Tibial artery (tissue), 4 donors: Measurements from ENCODE around the gene SRRM2.
A peak's percentile ranks its signal among the peaks of the same experiment; 100 is the strongest.

ENCODE experiments used
- DNase-seq, 2 donors: peaks; one replicate each; pipeline ENCODE4 v3.0.0-alpha.2; 2019
- H3K27ac ChIP-seq, 2 donors: fragments of 200-600 bp; sonication (generic) in 1 of 2; 1 replicate in 1 of 2; 2 replicates in 1 of 2; pipeline ENCODE4 v1.5.1; 2018 to 2019; ENCODE audit warnings: mild to moderate bottlenecking in 1 of 2
- H3K27me3 ChIP-seq, 2 donors: fragments of 200-600 bp; sonication (generic) in 1 of 2; one replicate each; pipeline versions ENCODE4 v1.5.1 to v1.6.0; 2016 to 2019
- H3K36me3 ChIP-seq, 3 donors: fragments of 200-600 bp; sonication (generic) in 2 of 3; one replicate each; pipeline ENCODE4 v1.5.1; 2016 to 2019; ENCODE audit warnings: mild to moderate bottlenecking in 2 of 3
- H3K4me1 ChIP-seq, 4 donors: fragments of 200-600 bp; sonication (generic) in 2 of 4; 1 replicate in 3 of 4; 2 replicates in 1 of 4; pipeline ENCODE4 v1.5.1; 2016 to 2019
- H3K4me3 ChIP-seq, 2 donors: fragments of 200-600 bp; sonication (generic) in 1 of 2; 1 replicate in 1 of 2; 2 replicates in 1 of 2; pipeline ENCODE4 v1.5.1; 2018 to 2019; ENCODE audit warnings: mild to moderate bottlenecking in 2 of 2
- H3K9me3 ChIP-seq, 3 donors: fragments of 200-600 bp; sonication (generic) in 1 of 3; one replicate each; pipeline ENCODE4 v1.5.1; 2016 to 2019
- intact Hi-C: fragments of 100-400 bp; cut with DNase I; formaldehyde crosslinking; loops from one replicate; pipeline ENCODE4 v1.15.0; 2023; ENCODE audit warnings: low total_unique reads
- TF ChIP-seq, protein P1 (sequence below), 2 experiments: fragments of 200-600 bp in 1 of 2; fragments of 450-650 bp in 1 of 2; IDR thresholded peaks; one replicate each; pipeline ENCODE4 v1.5.1; 2017 to 2019; ENCODE audit warnings: antibody characterized with exemption in 2 of 2, mild to moderate bottlenecking in 1 of 2, moderate library complexity in 1 of 2

The SRRM2 gene

GRCh38 chr16:2777903-2778629 lies 25.6 kb downstream of the SRRM2 start:
- peaks cover 6 to 24% (median 12%) of the 10 kb centered on the region in 3 donors for H3K36me3 ChIP-seq
- peak overlapping the region; percentile 77 to 83 for H3K4me3 ChIP-seq
- TF ChIP-seq, protein P1, sequence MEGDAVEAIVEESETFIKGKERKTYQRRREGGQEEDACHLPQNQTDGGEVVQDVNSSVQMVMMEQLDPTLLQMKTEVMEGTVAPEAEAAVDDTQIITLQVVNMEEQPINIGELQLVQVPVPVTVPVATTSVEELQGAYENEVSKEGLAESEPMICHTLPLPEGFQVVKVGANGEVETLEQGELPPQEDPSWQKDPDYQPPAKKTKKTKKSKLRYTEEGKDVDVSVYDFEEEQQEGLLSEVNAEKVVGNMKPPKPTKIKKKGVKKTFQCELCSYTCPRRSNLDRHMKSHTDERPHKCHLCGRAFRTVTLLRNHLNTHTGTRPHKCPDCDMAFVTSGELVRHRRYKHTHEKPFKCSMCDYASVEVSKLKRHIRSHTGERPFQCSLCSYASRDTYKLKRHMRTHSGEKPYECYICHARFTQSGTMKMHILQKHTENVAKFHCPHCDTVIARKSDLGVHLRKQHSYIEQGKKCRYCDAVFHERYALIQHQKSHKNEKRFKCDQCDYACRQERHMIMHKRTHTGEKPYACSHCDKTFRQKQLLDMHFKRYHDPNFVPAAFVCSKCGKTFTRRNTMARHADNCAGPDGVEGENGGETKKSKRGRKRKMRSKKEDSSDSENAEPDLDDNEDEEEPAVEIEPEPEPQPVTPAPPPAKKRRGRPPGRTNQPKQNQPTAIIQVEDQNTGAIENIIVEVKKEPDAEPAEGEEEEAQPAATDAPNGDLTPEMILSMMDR (IDR thresholded peaks at IDR 0.05), result no peak
- peaks cover 0 to 35% (median 27%) of the 10 kb centered on the region in 4 donors for H3K4me1 ChIP-seq
- H3K27me3 ChIP-seq, result peaks cover 0 to 7% of the 10 kb centered on the region in 2 donors
- no peaks in the 10 kb centered on the region for H3K9me3 ChIP-seq
- DNase-seq, result peak; percentile 15 to 60
- peak overlapping the region; percentile 98 to 99 for H3K27ac ChIP-seq
- intact Hi-C loops, result loop anchor here (2.0 kb wide), 1 partner anchor 25 kb away; the partner anchor contains the start of gene SRRM2

DNA sequence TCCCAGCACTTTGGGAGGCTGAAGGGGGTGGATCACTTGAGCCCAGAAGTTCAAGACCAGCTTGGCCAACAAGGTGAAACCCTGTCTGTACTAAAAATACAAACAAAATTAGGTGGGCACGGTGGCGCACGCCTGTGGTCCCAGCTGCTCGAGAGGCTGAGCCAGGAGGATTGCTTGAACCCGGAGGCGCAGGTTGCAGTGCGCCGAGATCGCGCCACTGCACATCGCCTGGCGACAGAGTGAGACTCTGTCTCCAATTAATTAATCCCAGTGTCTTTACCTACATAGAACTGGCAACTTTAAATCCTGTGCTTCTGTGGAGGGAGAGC lies 26.2 kb downstream of the SRRM2 start:
- Histone ChIP-seq H3K9me3 (no peaks in the 10 kb centered on the region), H3K4me1 (peaks cover 0 to 35% (median 27%) of the 10 kb centered on the region in 4 donors), H3K4me3 (peak overlapping the region; percentile 77 to 83), H3K36me3 (peaks cover 6 to 19% (median 7%) of the 10 kb centered on the region in 3 donors), H3K27ac (peak overlapping the region; percentile 98 to 99), H3K27me3 (peaks cover 0 to 8% of the 10 kb centered on the region in 2 donors)
- TF ChIP-seq, protein P1 (IDR thresholded peaks at IDR 0.05), result no peak
- intact Hi-C loops, result no loop called here
- no peak for DNase-seq

- Histone ChIP-seq H3K4me3 (no peak overlapping the region), H3K36me3 (peaks cover 0 to 11% (median 6%) of the 10 kb centered on the region in 3 donors), H3K27ac (no peak overlapping the region), H3K9me3 (no peaks in the 10 kb centered on the region), H3K27me3 (peaks cover 0 to 13% of the 10 kb centered on the region in 2 donors), H3K4me1 (peaks cover 0 to 32% (median 27%) of the 10 kb centered on the region in 4 donors)
- intact Hi-C loops, result no loop called here
- TF ChIP-seq, protein P1 (IDR thresholded peaks at IDR 0.05), result no peak
- DNase-seq, result peak; percentile 18 to 62
Observed at GRCh38 chr16:2779151-2779920, 26.9 kb downstream of the SRRM2 start.

DNA sequence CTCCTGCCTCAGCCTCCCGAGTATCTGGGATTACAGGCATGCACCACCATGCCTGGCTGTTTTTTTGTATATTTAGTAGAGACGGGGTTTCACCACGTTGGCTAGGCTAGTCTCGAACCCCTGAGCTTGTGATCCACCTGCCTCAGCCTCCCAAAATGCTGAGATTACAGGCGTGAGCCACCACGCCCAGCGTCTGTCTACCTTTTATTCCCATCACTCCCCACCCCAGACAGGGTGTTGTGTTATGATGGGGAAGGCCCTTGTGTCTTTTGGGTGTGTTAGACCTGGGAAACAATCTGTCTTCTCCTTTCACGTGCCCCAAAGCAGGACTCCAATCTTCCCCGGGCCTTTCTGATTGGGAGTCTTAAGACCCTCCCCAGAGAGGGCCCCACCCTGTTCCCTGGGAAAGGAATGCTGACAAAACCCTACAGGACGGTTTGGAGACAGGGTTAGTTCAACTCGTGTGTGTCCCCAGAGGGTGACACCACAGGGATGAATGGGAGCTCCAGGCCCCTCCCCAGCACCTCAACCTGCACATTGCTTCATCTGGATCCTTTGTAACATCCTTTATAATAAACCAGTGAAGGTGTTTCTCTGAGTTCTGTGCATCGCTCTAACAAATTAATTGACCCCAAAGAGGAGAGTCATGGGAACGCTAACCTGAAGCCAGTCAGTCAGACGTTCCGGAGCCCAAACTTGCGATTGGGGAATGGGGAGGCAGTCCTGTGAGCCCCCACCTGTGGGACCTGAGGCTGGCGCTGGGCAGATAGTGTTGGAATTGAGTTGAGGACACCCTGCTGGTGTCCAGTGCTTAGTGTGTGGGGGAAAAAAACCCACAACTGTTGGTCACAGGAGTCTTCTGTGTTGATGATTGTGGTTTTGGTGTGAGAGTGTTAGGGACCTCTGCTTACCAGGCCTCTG lies 27.8 kb downstream of the SRRM2 start:
- Histone ChIP-seq H3K27ac (no peak overlapping the region), H3K27me3 (peaks cover 0 to 22% of the 10 kb centered on the region in 2 donors), H3K4me1 (peaks cover 0 to 28% (median 24%) of the 10 kb centered on the region in 4 donors), H3K36me3 (peaks cover 0 to 2% (median 1%) of the 10 kb centered on the region in 3 donors), H3K9me3 (no peaks in the 10 kb centered on the region), H3K4me3 (no peak overlapping the region)
- DNase-seq, result peak in 1 of 2 donors; percentile 31
- intact Hi-C loops, result no loop called here
- TF ChIP-seq, protein P1 (IDR thresholded peaks at IDR 0.05), result no peak
